Body of pancreas (tissue), 4 donors: ENCODE results near the gene OR5F1.

Experiments
- POLR2A ChIP-seq, 3 donors: fragments of 450-650 bp; IDR thresholded peaks; one replicate each; pipeline ENCODE4 v1.6.1; 2016; ENCODE audit warnings: antibody characterized with exemption in 3 of 3, mild to moderate bottlenecking in 2 of 3
- TF ChIP-seq, protein P1 (sequence below), 7 experiments: fragments of 450-650 bp in 4 of 7; fragments of 200-600 bp in 3 of 7; sonication (generic) in 3 of 7; IDR thresholded peaks; one replicate each; pipeline ENCODE4 v1.5.1; 2016 to 2019; ENCODE audit warnings: antibody characterized with exemption in 7 of 7

DNA sequence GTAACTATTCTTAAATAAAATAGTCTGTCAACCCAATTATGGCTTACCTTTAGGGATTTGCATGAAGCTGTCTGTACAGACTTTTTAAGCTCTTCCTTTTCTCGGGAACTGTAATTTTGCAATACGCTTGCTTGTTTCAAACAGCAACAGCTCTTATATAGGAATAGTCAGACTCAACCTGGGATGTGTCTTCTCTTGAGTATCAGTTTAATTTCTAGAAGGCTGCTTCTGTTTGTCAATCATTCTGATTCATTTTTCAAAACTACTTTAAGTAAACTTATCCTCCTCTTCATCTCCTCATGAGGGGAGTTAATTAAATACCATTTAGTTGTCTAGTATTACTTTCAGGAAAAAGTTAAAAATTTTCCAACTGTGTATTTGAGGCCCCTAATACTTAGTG is 24.6 kb downstream of the OR5F1 start, which contains the start of gene OR10AG1:
- TF ChIP-seq, protein P1, sequence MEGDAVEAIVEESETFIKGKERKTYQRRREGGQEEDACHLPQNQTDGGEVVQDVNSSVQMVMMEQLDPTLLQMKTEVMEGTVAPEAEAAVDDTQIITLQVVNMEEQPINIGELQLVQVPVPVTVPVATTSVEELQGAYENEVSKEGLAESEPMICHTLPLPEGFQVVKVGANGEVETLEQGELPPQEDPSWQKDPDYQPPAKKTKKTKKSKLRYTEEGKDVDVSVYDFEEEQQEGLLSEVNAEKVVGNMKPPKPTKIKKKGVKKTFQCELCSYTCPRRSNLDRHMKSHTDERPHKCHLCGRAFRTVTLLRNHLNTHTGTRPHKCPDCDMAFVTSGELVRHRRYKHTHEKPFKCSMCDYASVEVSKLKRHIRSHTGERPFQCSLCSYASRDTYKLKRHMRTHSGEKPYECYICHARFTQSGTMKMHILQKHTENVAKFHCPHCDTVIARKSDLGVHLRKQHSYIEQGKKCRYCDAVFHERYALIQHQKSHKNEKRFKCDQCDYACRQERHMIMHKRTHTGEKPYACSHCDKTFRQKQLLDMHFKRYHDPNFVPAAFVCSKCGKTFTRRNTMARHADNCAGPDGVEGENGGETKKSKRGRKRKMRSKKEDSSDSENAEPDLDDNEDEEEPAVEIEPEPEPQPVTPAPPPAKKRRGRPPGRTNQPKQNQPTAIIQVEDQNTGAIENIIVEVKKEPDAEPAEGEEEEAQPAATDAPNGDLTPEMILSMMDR (IDR thresholded peaks at IDR 0.05), result no peak
- TF ChIP-seq POLR2A (IDR thresholded peaks at IDR 0.05), result no peak
